Cortex of kidney (tissue), 1 donor: ENCODE results near the gene ANTXRL.
"Not testable (repeated sequence)": the region's sequence is repeated elsewhere in the genome, so short reads cannot be mapped to it uniquely, and the experiment has no call there.

Experiments used
- DNase-seq: peaks from one replicate; lab custom pipeline; 2025; lab: John Stamatoyannopoulos, UW

The ANTXRL gene

GRCh38 chr10:46273506-46274477, 13.0 kb upstream of the ANTXRL start:
- DNase-seq, result no peak

- no peak for DNase-seq
Measured at GRCh38 chr10:46277840-46278239, 9.0 kb upstream of the ANTXRL start.

DNA sequence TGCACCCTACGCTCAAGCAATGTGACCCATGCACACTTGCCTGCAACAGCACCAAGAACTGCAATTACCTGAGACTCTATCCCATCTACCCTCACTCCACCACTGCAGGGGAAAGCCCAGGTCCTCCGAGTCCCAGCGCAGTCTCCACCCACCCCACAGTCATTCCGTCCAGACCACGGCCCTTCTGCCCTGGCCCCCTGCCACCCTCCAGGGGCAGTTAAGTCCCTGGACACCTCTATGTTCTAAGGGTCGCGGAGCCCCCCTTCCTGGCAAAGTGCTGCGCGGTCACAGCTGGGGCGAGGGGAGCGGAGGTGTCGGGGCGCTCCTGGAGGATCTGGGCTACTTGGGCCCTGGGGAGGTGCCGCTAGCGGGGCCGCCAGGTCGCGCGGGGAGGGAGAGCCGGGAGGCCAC, 4.4 kb upstream of the ANTXRL start:
- DNase-seq, result not testable (repeated sequence)

DNA sequence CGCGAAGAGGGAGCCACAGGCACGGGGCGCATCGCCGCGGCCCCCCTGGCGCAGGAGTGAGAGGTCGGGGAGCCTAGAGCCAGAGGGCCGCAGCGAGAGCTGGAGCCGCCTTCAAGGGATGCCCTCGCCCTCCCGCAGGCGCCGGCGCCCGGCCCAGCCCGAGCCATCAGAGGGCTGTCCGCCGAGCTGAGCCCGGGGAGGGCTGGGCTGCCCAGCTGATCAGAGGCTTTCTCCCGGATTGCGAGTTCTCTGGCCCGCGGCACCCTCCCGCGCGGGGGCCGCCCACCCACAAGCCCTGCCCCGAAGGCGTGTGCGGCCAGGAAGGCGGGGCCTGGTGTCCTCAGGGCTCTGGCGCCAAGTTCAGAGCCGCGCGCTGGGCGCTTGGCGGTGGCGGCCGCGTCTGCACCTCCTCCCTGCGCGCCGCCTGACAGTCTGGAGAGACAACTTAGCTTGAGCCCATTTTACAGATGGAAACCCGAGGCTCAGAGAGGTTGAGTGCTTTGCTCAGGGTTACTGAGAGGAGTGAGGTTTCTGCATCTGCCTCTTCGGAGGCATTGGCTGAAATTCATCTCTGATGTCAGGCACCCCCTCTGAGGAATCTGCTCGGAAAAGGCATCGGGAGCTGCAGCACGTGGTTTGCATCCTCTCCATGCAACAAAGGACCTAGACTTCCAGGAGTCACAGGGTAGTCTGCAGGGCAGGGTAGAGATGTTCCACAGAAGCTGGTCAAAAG, 3.8 kb upstream of the ANTXRL start:
- no peak for DNase-seq

GRCh38 chr10:46283580-46284285, 3.1 kb upstream of the ANTXRL start:
- DNase-seq, result no peak

DNA sequence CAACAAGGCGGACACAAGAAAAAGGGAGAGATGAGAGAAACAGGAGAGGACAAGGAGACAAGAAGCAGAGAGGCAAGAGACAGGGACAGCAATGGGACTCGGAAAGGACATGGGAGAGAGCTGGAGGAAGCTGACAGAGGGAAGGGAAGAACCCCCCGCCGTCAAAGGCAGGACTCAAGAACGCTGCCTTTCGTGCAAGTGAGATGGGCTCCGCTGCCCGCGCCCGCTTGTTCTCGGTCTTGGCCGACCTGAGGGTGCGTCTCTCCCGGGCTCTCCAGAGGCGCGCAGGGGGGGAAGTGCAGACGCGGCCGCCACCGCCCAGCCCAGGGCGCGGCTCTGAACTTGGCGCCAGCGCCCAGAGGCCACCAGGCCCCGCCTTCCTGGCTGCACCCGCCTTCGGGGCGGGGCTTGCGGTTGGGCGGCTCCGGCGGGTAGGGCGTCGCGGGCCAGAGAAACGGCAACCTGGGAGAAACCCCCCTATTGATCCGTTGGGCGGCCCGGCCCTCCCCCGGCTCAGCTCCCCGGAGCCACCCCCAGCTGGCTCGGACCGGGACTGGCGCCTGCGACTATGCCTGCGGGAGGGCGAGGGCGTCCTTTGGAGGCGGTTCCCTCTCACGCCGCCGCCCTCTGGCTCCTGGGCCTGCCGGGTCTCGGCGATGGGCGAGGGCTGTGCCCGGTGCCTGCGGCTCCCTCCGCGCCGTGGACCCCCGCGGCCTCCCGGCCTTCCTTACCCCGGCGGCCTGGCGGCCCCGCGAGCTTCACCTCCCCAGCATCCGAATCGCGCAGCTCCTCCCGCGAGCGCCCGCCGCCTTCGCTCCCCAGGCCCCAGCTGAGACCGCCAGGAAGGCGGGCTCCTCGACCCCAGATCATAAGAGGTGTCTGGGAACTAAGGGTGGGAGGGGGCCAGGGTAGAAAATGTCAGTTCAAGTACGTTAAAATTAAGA, 2.2 kb upstream of the ANTXRL start:
- DNase-seq, result no peak

GRCh38 chr10:46285300-46285699, 1.5 kb upstream of the ANTXRL start:
- DNase-seq, result no peak

- DNase-seq, result no peak
Measured at GRCh38 chr10:46285966-46286620, 704 bp upstream of the ANTXRL start.

DNA sequence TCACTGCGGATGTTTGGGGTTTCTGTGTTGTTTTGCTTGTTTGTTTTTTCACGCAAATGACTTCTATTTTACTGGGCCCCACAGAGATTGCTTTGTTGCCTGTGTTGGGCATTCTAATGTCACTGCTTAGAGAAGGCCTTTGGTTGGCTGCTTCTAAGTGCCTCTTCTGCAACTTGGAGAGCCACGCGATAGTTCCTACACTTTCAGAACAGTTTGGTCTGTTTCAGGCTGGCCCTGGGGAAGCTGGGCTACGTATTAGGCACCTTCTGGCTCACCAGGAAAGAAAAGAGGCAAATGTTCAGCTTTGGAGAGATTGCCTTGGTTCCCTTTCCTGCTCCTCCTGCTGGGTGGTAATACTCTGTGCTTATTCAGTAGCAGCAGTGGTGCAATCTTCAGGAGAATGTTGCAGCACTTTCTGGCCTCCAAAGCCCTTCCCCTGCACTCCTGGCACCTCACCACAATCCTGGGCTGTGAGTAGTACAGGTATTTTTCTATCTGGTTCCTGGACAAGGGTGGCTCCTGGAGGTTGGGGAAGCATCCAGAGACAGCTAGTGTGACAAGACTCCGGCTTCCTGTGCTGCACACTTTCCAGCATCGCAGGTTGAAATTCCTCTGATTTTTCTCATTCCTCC, 1.2 kb downstream of the ANTXRL start:
- no peak for DNase-seq

DNA sequence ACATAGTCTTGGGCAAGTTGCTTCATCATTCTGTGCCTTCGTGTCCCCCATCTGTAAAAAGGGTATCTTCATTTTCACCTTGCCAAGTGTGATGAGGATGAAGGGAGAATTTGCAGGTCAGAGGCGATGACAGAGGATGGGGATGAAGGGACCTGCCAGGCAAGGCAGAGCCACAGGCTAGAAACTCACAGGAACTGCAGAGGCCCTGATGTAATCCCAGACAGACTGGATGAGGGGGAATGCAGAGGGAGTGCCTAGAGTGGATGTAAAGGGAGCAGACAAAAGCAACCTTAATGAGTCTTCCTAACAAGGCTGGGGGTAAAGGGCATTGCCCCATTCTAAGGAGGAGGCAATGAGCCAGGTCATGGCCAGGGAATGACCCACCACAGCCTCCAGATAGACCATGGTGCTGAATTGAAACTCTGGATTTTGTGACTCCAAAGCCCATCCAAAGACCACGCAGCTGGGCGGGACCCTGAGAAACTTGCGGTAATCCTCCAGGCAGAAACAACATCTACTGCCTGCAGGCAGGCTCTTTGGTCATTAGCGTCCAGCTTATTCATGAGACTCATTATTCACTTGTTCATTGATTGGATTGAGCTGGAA, 1.9 kb downstream of the ANTXRL start:
- no peak for DNase-seq

DNA sequence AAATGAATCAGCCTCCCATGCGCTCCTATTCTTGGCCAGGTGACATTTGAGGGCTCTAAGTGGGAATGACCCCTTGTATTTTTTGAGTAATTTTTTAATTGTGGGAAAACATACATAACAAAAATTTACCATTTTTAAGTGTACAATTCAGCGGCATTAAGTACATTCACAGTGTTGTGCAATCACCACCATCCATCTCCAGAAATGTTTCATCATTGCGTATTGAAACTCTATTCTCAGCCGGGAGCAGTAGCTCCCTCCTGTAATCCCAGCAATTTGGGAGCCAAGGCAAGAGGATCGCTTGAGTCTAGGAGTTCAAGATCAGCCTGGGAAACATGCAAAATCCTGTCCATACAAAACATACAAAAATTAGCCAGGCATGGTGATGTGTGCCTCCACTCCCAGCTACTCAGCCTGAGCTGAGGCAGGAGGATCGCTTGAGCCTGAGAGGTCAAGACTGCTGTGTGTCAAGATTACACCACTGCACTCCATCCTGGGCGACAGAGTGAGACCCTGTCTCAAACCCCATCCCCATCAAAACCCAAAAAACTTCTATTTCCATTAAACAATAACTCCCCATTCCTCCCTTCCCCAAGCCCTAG, 2.5 kb downstream of the ANTXRL start:
- DNase-seq, result no peak

DNA sequence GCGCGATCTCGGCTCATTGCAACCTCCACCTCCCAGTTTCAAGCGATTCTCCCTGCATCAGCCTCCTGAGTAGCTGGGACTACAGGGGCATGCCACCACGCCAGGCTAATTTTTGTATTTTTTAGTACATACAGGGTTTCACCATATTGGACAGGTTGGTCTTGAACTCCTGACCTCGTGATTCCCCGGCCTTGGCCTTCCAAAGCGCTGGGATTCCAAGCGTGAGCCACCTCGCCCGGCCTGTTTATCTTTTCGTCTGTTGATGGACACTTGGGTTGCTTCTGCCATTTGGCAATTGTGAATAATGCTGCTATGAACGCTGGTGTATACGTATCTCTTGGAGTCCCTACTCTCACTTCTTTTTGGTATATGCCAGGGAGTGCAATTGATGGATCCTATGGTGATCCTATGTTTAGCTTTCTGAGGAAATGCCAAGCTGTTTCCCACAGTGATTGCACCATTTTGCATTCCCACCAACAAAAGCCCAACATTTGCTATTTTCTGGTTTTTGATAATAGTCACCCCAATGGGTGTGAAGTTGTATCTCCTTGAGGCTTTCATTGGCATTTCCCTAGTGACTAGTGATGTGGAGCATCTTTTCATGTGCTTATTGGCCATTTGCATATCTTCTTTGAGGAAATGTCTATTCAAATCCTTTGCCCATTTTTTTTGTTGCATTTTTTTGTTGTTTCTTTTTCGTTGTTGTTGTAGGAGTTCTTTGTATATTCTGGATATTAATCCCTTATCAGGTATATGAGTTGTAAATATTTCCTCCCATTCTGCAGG, 3.5 kb downstream of the ANTXRL start:
- no peak for DNase-seq

GRCh38 chr10:46291817-46292572, 5.2 kb downstream of the ANTXRL start:
- DNase-seq, result no peak

DNA sequence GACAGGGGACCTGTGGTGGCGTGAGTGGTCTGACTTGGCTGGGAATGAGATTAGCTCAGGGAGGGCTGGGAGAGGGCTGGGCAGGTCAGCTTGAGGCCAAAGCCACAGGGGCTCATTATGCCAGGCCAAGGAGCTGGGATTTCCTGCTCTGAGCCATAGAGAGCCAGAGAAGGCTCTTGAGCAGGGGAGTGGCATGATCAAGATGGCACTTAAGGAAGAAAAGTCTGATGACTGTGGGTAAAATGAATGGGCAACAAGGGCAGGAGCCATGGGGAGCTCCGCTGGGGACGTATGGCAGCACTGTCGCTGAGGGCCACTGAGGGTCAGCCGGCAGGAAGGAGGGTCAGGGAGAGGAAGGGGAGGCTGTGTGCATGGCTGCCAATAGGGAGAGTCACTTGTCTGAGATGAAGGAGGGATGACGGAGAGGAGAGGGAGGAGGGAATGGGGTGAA, 5.8 kb downstream of the ANTXRL start:
- DNase-seq, result no peak

DNA sequence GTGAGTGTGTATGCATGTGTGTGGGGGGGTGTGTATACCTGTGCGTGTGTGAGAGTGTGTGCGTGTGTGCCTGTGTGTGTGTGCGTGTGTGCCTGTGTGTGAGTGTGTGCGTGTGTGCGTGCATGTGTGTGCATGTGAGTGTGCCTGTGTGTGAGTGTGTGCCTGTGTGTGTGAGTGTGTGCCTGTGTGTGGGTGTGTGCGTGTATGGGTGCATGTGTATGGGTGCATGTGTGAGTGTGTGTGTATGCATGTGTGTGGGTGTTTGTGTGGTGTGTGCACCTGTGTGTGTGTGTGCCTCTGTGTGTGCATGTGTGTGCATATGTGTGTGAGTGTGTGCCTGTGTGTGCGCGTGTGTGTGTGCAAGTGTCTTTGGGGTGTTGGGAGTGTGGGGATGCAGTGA, 6.4 kb downstream of the ANTXRL start:
- DNase-seq, result no peak

DNA sequence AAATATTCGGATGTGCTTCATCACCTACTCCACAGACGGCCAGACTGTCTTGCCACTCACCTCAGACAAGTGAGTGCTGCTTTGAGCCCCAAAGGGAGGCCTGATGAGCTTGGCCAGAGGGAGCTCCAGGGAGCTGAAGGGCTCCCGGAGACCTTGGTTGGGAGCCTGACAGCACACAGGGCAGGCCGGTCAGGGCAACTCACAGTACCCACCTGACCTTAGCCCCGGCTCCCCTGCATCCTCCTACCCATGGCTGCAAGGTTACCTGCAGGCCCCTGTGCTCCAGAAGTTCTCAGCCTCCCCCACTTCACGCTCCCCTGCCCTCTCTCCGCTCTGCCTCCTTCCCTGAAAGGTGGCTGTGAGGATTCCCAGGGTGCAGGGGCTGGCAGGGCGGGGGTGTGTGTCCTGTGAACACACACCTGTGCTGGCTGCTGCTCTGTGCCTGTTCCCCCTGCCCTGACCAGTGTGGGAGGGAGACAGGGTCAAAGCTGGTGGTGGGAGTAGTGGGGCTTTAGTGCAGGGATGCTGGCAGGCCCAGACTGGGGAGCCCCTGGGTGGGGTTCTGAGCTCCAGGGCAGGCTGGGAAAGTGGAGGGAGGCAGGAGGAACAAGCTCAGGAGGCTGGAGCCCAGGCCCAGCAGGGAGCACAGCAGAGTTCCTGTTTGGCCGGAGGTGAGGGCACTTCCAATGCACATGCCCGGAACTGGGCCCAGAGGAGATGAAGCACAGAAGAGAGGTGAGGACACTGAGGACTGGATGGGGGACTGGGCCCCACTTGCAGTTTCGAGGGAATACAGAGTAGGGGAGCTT, 7.2 kb downstream of the ANTXRL start:
- DNase-seq, result no peak

- no peak for DNase-seq
Measured at GRCh38 chr10:46294641-46295220, 7.9 kb downstream of the ANTXRL start.
